ENCODE data around the gene CACNA2D2. TPM values are rescaled to one million over a fixed set of nuclear protein-coding genes. Genes with fewer than 3 reads are reported as not detected.

The CACNA2D2 gene
- polyA plus RNA-seq, 1 of the 3 experiments (the other 2 are of a cell fraction), result 1.1 TPM

DNA sequence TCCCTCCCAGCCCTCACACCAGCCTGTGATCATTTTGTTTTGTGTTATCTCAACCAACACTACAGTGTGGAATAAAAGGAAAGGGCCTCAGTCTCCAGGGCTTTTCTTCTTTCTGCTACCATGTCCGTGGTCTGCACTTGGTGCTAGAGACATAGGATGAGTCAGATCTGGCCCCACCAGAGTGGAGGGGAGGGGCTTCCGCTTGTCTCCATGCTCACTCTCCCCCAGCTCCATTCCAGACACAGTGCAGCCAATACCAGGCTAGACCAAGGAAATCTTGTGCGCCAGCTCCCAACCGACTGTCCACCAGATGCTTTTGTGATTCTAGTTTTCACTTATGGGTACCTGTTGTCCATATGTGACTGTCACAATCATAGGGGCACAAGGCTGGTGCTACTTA is 92.2 kb downstream of the CACNA2D2 start (continued):
- TF ChIP-seq, protein P1, sequence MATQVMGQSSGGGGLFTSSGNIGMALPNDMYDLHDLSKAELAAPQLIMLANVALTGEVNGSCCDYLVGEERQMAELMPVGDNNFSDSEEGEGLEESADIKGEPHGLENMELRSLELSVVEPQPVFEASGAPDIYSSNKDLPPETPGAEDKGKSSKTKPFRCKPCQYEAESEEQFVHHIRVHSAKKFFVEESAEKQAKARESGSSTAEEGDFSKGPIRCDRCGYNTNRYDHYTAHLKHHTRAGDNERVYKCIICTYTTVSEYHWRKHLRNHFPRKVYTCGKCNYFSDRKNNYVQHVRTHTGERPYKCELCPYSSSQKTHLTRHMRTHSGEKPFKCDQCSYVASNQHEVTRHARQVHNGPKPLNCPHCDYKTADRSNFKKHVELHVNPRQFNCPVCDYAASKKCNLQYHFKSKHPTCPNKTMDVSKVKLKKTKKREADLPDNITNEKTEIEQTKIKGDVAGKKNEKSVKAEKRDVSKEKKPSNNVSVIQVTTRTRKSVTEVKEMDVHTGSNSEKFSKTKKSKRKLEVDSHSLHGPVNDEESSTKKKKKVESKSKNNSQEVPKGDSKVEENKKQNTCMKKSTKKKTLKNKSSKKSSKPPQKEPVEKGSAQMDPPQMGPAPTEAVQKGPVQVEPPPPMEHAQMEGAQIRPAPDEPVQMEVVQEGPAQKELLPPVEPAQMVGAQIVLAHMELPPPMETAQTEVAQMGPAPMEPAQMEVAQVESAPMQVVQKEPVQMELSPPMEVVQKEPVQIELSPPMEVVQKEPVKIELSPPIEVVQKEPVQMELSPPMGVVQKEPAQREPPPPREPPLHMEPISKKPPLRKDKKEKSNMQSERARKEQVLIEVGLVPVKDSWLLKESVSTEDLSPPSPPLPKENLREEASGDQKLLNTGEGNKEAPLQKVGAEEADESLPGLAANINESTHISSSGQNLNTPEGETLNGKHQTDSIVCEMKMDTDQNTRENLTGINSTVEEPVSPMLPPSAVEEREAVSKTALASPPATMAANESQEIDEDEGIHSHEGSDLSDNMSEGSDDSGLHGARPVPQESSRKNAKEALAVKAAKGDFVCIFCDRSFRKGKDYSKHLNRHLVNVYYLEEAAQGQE (IDR thresholded peaks at IDR 0.05; ENCODE audit: low read depth, low read length), result no peak
- TF ChIP-seq RAD21 (IDR thresholded peaks at IDR 0.05; ENCODE audit: low read length), result no peak

DNA sequence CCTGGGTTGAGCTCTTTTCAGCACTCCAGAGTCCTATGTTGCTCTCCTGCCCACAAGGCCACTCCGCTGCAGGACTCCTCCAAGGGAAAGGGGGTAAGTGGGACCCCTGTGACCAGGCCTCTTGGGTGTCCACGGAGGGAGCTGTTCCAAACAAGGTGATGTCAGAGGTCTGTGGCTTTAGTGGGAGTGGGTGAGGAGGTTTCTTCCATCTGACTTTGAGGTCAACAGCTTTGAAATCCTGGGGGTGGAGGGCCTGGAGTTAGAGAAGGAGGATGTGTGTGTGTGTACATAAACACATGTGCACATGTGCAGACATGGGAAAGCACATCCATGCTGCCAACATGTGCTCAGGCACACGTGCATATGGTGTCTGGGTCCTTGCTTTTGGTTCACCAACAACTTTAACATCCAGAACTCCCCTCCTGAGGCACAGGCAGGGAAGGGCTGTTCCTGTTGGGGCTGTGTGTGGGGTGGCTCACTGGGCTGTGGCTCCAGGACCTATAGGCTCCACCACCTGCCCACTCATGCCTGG is 92.8 kb downstream of the CACNA2D2 start:
- peaks cover 0 to 58% of the 10 kb centered on the region in 2 experiments; a peak in 1 of 4 replicates for H3K4me1 ChIP-seq (ENCODE audit: control insufficient read depth in 1 of 2, insufficient read depth in 2 of 2, low read depth in 1 of 2, low read length in 1 of 2)
- H3K27ac ChIP-seq (ENCODE audit: low read depth in 2 of 2, low read length in 1 of 2), result peak overlapping the region in 1 of 2 experiments; percentile 92; a peak in 2 of 4 replicates
- TF ChIP-seq, protein P2, sequence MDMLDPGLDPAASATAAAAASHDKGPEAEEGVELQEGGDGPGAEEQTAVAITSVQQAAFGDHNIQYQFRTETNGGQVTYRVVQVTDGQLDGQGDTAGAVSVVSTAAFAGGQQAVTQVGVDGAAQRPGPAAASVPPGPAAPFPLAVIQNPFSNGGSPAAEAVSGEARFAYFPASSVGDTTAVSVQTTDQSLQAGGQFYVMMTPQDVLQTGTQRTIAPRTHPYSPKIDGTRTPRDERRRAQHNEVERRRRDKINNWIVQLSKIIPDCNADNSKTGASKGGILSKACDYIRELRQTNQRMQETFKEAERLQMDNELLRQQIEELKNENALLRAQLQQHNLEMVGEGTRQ (IDR thresholded peaks at IDR 0.05; ENCODE audit: borderline replicate concordance, low read depth, low read length), result no peak
- TF ChIP-seq SIN3A (IDR thresholded peaks at IDR 0.05; ENCODE audit: borderline replicate concordance, low read depth, low read length) (no peak), FOXJ3 (CRISPR knock-in tag; IDR thresholded peaks at IDR 0.05) (no peak), TAF1 (IDR thresholded peaks at IDR 0.05; ENCODE audit: borderline replicate concordance, low read depth, low read length) (no peak), EP300 (IDR thresholded peaks at IDR 0.05; ENCODE audit: borderline replicate concordance in 1 of 2, low read depth in 1 of 2, low read length in 1 of 2) (no peak), JUND (IDR thresholded peaks at IDR 0.05) (no peak), EZH2phosphoT487 (IDR thresholded peaks at IDR 0.05; ENCODE audit: borderline replicate concordance, low read depth) (no peak), ELF1 (IDR thresholded peaks at IDR 0.05) (no peak), TEAD4 (IDR thresholded peaks at IDR 0.05; ENCODE audit: borderline replicate concordance, insufficient read depth) (no peak), MEF2A (IDR thresholded peaks at IDR 0.05; ENCODE audit: borderline replicate concordance, low read depth) (no peak), SMC3 (IDR thresholded peaks at IDR 0.05; ENCODE audit: low read depth, low read length) (no peak), RXRA (IDR thresholded peaks at IDR 0.05; ENCODE audit: borderline replicate concordance, low read depth) (no peak), RAD21 (IDR thresholded peaks at IDR 0.05; ENCODE audit: low read length) (no peak), NRF1 (IDR thresholded peaks at IDR 0.05; ENCODE audit: low read depth, low read length) (no peak), MXI1 (IDR thresholded peaks at IDR 0.05; ENCODE audit: low read depth, low read length) (no peak), POLR2AphosphoS5 (IDR thresholded peaks at IDR 0.05; ENCODE audit: low read depth, low read length) (no peak)
- TF ChIP-seq, protein P3, sequence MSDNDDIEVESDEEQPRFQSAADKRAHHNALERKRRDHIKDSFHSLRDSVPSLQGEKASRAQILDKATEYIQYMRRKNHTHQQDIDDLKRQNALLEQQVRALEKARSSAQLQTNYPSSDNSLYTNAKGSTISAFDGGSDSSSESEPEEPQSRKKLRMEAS (IDR thresholded peaks at IDR 0.05; ENCODE audit: low read depth), result no peak
- H3K4me2 ChIP-seq, result no peak overlapping the region
- no peak overlapping the region for H3K4me3 ChIP-seq (ENCODE audit: low read depth in 2 of 2, low read length in 1 of 2)
- H3K27me3 ChIP-seq (ENCODE audit: insufficient read depth), result no peaks in the 10 kb centered on the region
- no peaks in the 10 kb centered on the region for H3K36me3 ChIP-seq (replicated peaks in 1 of 2; ENCODE audit: control insufficient read depth in 1 of 2, insufficient read depth in 2 of 2, low read length in 1 of 2)
- ChIA-PET POLR2A (interaction anchor here (0.8 to 0.9 kb wide), 2 partner anchors 17 to 42 kb away, joined by 3 read pairs; no protein-coding TSS in a partner anchor), CTCF (interaction anchor here (0.8 to 6.5 kb wide), 11 partner anchors 10 to 136 kb away, joined by 3 to 43 read pairs (median 4); no protein-coding TSS in a partner anchor)
- H3K9me3 ChIP-seq, result no peaks in the 10 kb centered on the region
- no peaks in the 10 kb centered on the region for H3F3A ChIP-seq (replicated peaks; ENCODE audit: insufficient read depth)
- 35% methylated on average over 3 of the region's 3 CpGs for WGBS (ENCODE audit: low lambda C conversion rate)
- no peak overlapping the region for H2AFZ ChIP-seq (ENCODE audit: low read depth)
- DNase-seq, result no peak
- H3K79me2 ChIP-seq (ENCODE audit: insufficient read depth), result no peaks in the 10 kb centered on the region
- no peaks in the 10 kb centered on the region for H3K9me2 ChIP-seq
- H4K20me1 ChIP-seq (ENCODE audit: insufficient read depth), result no peaks in the 10 kb centered on the region
- no peak overlapping the region for H3K9ac ChIP-seq

Measured in SK-N-SH (cell line).